HepG2 (cell line): ENCODE data around the gene RAC2.

ENCODE experiments used
- ESRRA ChIP-seq: sonication (generic); formaldehyde crosslinking; IDR thresholded peaks from 2 replicates; pipeline ENCODE4 v1.5.1; 2020; ENCODE audit warnings: mild to moderate bottlenecking, low read depth, missing genetic modification reagents
- HIVEP1 ChIP-seq: sonication (generic); formaldehyde crosslinking; IDR thresholded peaks from 2 replicates; pipeline ENCODE4 v1.4.0; 2020; ENCODE audit warnings: mild to moderate bottlenecking, missing genetic modification reagents
- HOXA7 ChIP-seq: sonication (generic); formaldehyde crosslinking; IDR thresholded peaks from 2 replicates; pipeline ENCODE4 v1.8.1; 2022; ENCODE audit warnings: mild to moderate bottlenecking, missing genetic modification reagents, moderate library complexity
- NONO ChIP-seq, 2 experiments: fragments of 450-650 bp in 1 of 2; sonication (generic) in 1 of 2; formaldehyde crosslinking in 1 of 2; IDR thresholded peaks in 1 of 2; conservative IDR thresholded peaks in 1 of 2; 2 replicates each; pipeline versions ENCODE4 v1.6.1 to v1.8.0; 2017 to 2022; ENCODE audit warnings: mild to moderate bottlenecking in 1 of 2, missing genetic modification reagents in 1 of 2, moderate library complexity in 1 of 2
- NR2F1 ChIP-seq, 2 experiments: fragments of 450-650 bp in 1 of 2; formaldehyde crosslinking in 1 of 2; IDR thresholded peaks; 2 replicates each; pipeline versions ENCODE4 v1.5.0 to v1.6.1; 2016 to 2020; ENCODE audit warnings: mild to moderate bottlenecking in 1 of 2, missing compliant biosample characterization in 1 of 2, missing genetic modification reagents in 1 of 2, moderate library complexity in 1 of 2
- POLR2AphosphoS5 ChIP-seq: IDR thresholded peaks from 2 replicates; pipeline ENCODE4 v1.6.1; 2012; ENCODE audit warnings: low read depth, low read length
- ZMAT3 ChIP-seq: sonication (generic); formaldehyde crosslinking; conservative IDR thresholded peaks from 2 replicates; pipeline ENCODE4 v1.7.0; 2021; ENCODE audit warnings: missing genetic modification reagents
- ZNF501 ChIP-seq: sonication (generic); formaldehyde crosslinking; IDR thresholded peaks from 2 replicates; pipeline ENCODE4 v1.5.1; 2020; ENCODE audit warnings: mild to moderate bottlenecking, moderate library complexity, missing genetic modification reagents
- TF ChIP-seq, protein P1 (sequence below): sonication (generic); formaldehyde crosslinking; IDR thresholded peaks from 2 replicates; pipeline ENCODE4 v1.5.0; 2020; ENCODE audit warnings: mild to moderate bottlenecking, missing genetic modification reagents
- TF ChIP-seq, protein P2 (sequence below): sonication (generic); formaldehyde crosslinking; IDR thresholded peaks from 2 replicates; pipeline ENCODE4 v1.8.1; 2022; ENCODE audit warnings: low read depth, mild to moderate bottlenecking, missing genetic modification reagents
- TF ChIP-seq, protein P3 (sequence below): sonication (generic); formaldehyde crosslinking; IDR thresholded peaks from 2 replicates; pipeline ENCODE4 v1.8.0; 2022; ENCODE audit warnings: missing genetic modification reagents, mild to moderate bottlenecking, moderate library complexity, borderline replicate concordance

DNA sequence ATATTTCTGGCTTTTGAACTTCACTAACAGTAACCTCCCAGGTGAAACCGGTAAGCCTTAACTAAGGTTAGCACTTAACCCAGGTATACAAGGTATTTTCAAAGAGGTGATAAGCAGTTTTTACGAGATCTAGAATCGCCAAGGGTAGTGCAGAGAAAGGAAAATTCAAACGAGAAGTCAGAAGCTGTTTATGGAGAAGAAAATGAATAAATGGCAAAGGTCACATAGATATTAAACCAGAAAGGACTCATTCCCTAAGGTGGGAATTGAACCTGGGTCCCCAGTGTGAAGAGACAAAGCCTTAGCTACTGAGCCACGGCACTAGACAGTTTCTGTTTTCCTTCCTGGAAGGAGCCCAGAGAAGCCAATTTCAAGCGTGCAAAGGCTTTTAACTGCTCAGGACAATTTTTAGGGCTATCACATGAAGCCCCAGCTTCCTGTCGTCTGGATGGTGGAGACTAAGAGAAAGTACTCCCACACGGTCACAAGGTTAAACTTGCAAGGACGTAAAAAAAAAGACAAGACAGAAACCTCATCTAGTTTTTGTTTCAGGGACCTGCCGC lies 50.4 kb downstream of the RAC2 start:
- TF ChIP-seq, protein P1, sequence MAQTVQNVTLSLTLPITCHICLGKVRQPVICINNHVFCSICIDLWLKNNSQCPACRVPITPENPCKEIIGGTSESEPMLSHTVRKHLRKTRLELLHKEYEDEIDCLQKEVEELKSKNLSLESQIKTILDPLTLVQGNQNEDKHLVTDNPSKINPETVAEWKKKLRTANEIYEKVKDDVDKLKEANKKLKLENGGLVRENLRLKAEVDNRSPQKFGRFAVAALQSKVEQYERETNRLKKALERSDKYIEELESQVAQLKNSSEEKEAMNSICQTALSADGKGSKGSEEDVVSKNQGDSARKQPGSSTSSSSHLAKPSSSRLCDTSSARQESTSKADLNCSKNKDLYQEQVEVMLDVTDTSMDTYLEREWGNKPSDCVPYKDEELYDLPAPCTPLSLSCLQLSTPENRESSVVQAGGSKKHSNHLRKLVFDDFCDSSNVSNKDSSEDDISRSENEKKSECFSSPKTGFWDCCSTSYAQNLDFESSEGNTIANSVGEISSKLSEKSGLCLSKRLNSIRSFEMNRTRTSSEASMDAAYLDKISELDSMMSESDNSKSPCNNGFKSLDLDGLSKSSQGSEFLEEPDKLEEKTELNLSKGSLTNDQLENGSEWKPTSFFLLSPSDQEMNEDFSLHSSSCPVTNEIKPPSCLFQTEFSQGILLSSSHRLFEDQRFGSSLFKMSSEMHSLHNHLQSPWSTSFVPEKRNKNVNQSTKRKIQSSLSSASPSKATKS (CRISPR knock-in tag) = no peak
- TF ChIP-seq, protein P2, sequence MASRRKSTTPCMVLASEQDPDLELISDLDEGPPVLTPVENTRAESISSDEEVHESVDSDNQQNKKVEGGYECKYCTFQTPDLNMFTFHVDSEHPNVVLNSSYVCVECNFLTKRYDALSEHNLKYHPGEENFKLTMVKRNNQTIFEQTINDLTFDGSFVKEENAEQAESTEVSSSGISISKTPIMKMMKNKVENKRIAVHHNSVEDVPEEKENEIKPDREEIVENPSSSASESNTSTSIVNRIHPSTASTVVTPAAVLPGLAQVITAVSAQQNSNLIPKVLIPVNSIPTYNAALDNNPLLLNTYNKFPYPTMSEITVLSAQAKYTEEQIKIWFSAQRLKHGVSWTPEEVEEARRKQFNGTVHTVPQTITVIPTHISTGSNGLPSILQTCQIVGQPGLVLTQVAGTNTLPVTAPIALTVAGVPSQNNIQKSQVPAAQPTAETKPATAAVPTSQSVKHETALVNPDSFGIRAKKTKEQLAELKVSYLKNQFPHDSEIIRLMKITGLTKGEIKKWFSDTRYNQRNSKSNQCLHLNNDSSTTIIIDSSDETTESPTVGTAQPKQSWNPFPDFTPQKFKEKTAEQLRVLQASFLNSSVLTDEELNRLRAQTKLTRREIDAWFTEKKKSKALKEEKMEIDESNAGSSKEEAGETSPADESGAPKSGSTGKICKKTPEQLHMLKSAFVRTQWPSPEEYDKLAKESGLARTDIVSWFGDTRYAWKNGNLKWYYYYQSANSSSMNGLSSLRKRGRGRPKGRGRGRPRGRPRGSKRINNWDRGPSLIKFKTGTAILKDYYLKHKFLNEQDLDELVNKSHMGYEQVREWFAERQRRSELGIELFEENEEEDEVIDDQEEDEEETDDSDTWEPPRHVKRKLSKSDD (CRISPR knock-in tag) = no peak
- TF ChIP-seq NR2F1 (CRISPR knock-in tag; IDR thresholded peaks at IDR 0.05) = no peak
- TF ChIP-seq, protein P3, sequence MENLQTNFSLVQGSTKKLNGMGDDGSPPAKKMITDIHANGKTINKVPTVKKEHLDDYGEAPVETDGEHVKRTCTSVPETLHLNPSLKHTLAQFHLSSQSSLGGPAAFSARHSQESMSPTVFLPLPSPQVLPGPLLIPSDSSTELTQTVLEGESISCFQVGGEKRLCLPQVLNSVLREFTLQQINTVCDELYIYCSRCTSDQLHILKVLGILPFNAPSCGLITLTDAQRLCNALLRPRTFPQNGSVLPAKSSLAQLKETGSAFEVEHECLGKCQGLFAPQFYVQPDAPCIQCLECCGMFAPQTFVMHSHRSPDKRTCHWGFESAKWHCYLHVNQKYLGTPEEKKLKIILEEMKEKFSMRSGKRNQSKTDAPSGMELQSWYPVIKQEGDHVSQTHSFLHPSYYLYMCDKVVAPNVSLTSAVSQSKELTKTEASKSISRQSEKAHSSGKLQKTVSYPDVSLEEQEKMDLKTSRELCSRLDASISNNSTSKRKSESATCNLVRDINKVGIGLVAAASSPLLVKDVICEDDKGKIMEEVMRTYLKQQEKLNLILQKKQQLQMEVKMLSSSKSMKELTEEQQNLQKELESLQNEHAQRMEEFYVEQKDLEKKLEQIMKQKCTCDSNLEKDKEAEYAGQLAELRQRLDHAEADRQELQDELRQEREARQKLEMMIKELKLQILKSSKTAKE (CRISPR knock-in tag) = no peak
- no peak for TF ChIP-seq NONO (IDR thresholded peaks at IDR 0.05)
- TF ChIP-seq NONO (CRISPR knock-in tag; conservative IDR thresholded peaks at IDR 0.05) = no peak
- TF ChIP-seq HIVEP1 (CRISPR knock-in tag) = no peak
- TF ChIP-seq HOXA7 (CRISPR knock-in tag) = no peak
- no peak for TF ChIP-seq ZNF501 (CRISPR knock-in tag)
- no peak for TF ChIP-seq POLR2AphosphoS5
- TF ChIP-seq ESRRA (CRISPR knock-in tag) = no peak
- no peak for TF ChIP-seq ZMAT3 (CRISPR knock-in tag)
